Lower leg skin (tissue), 4 donors: ENCODE measurements around the gene FMNL2. TPM values are rescaled to one million over a fixed set of nuclear protein-coding genes. Genes with fewer than 3 reads are reported as not detected.

Experiments used
- DNase-seq, 2 donors: peaks; one replicate each; pipeline ENCODE4 v3.0.0-alpha.2; 2019; ENCODE audit warnings: low spot score in 2 of 2
- H3K4me3 ChIP-seq: fragments of 200-600 bp; sonication (generic); 2 replicates; pipeline ENCODE4 v1.5.1; 2017; ENCODE audit warnings: mild to moderate bottlenecking, low read depth; ENCODE audit not compliant: poor library complexity, severe bottlenecking
- POLR2A ChIP-seq, 2 donors: fragments of 450-650 bp; IDR thresholded peaks; one replicate each; pipeline ENCODE4 v1.6.1; 2016 to 2017; ENCODE audit warnings: antibody characterized with exemption in 2 of 2, mild to moderate bottlenecking in 1 of 2, moderate library complexity in 1 of 2
- WGBS, 2 donors: methylation state at CpG; one replicate each; pipeline ENCODE4 v1.1.5; 2018; 5-methylcytosine and 5-hydroxymethylcytosine counted together
- intact Hi-C: fragments of 100-400 bp; cut with DNase I; formaldehyde crosslinking; loops from one replicate; pipeline ENCODE4 v1.15.0; 2023; ENCODE audit warnings: low total_unique reads
- total RNA-seq, 4 donors: library from RNA; depleted of rRNA; stranded (reverse); fragments of >200 nt; gene quantifications; one replicate each; pipeline ENCODE4 v1.1.0, GENCODE V29; 2016
- TF ChIP-seq, protein P1 (sequence below), 3 donors: fragments of 450-650 bp; IDR thresholded peaks; one replicate each; pipeline ENCODE4 v1.5.1; 2016; ENCODE audit warnings: antibody characterized with exemption in 3 of 3, mild to moderate bottlenecking in 3 of 3, moderate library complexity in 2 of 3

The FMNL2 gene
- total RNA-seq, 4 donors from 2014 or later, result 9.6 to 18.3 (median 12.9) TPM

DNA sequence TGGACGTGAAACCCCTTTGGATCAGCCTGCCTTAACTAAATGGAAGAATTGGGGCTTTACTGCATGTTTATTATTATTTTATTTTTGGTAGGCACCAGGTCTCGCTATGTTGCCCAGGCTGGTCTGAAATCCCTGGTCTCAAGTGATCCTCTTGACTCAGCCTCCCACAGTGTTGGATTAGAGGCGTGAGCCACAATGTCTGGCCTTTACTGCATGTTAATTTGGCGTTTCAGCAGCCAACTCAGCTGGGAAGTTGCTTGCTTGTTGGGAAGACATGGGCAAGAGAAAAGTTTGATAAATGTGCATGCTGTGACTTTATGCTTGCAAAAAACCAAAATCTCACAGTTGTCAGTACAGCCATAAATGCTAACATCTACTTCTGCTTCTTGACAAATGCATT is 105.1 kb downstream of the FMNL2 start:
- 88 to 94% methylated on average over 4 of the region's 4 CpGs for WGBS, 2 donors
- intact Hi-C loops, result no loop called here
- H3K4me3 ChIP-seq, result no peak overlapping the region
- DNase-seq, result no peak
- TF ChIP-seq, protein P1, sequence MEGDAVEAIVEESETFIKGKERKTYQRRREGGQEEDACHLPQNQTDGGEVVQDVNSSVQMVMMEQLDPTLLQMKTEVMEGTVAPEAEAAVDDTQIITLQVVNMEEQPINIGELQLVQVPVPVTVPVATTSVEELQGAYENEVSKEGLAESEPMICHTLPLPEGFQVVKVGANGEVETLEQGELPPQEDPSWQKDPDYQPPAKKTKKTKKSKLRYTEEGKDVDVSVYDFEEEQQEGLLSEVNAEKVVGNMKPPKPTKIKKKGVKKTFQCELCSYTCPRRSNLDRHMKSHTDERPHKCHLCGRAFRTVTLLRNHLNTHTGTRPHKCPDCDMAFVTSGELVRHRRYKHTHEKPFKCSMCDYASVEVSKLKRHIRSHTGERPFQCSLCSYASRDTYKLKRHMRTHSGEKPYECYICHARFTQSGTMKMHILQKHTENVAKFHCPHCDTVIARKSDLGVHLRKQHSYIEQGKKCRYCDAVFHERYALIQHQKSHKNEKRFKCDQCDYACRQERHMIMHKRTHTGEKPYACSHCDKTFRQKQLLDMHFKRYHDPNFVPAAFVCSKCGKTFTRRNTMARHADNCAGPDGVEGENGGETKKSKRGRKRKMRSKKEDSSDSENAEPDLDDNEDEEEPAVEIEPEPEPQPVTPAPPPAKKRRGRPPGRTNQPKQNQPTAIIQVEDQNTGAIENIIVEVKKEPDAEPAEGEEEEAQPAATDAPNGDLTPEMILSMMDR (IDR thresholded peaks at IDR 0.05), result no peak
- TF ChIP-seq POLR2A (IDR thresholded peaks at IDR 0.05), result no peak

DNA sequence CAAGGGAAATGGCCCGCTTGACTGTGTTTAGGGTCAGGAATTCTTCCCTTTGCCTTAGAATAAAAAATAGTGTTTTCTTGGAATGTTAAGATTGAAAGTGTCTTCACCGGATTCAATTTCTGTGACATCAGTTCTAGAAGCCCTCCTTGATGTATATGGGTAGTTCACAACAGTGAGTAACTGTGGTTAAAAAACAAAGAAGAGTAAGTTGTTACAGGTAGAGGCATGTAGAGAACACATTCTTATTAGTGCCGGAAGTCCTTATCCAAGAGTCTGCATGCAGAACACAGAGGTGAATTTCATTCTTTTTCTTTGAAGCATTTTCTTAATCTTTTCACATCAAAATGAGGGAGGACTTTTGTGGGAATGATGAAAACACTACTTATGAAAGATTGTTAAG is 105.5 kb downstream of the FMNL2 start:
- TF ChIP-seq, protein P1 (IDR thresholded peaks at IDR 0.05), result no peak
- no peak for TF ChIP-seq POLR2A (IDR thresholded peaks at IDR 0.05)

DNA sequence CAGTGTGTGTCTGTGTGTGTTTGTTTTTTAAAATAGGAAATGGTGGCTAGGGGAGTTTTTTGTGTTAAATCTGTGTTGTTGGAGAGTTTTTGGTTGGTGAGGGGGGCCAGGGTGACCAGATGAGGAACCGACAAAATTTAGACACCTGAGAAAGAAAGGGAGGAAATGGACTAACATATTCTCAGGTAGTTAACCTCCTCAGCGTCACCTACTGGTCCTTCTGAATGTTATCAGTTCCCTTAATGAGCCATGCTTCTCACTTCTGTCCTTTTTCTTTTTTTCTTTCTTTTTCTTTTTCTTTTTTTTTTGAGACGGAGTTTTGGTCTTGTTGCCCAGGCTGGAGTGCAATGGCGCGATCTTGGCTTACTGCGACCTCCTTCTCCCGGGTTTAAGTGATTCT is 107.0 kb downstream of the FMNL2 start:
- intact Hi-C loops, result no loop called here

More for the DNA sequence above, 105.5 kb downstream of the FMNL2 start:
- intact Hi-C loops, result no loop called here
- WGBS, 2 donors, result 61 to 63% methylated on average over 3 of the region's 3 CpGs
- no peak overlapping the region for H3K4me3 ChIP-seq
- DNase-seq, result no peak

DNA sequence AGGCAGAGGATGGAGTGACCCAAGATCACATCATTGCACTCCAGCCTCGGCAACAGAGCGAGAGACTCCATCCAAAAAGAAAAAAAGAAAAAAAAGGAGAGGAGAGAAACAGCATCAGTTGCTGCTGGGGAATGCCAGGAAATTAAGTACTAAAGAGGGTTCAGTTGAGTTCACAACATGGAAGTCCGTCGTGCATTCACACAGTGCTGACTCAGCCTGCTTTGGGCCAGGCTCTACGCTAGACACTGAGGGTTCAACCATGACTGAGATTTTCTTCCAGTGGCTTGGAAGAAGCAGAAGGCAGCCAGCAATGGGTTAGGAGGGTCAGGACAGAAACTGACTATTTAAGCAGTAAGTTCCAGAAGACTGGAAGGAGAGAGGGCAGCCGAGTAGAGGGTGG is 108.8 kb downstream of the FMNL2 start:
- intact Hi-C loops, result no loop called here
- TF ChIP-seq, protein P1 (IDR thresholded peaks at IDR 0.05), result no peak
- no peak for TF ChIP-seq POLR2A (IDR thresholded peaks at IDR 0.05)
- DNase-seq, result no peak
- WGBS, 2 donors, result 67 to 71% methylated on average over 6 of the region's 6 CpGs
- H3K4me3 ChIP-seq, result no peak overlapping the region

More for the DNA sequence above, 107.0 kb downstream of the FMNL2 start:
- WGBS, 2 donors, result 97% methylated on average over 7 of the region's 7 CpGs
- no peak for DNase-seq
- no peak overlapping the region for H3K4me3 ChIP-seq
- TF ChIP-seq POLR2A (IDR thresholded peaks at IDR 0.05), result no peak
- TF ChIP-seq, protein P1 (IDR thresholded peaks at IDR 0.05), result no peak

DNA sequence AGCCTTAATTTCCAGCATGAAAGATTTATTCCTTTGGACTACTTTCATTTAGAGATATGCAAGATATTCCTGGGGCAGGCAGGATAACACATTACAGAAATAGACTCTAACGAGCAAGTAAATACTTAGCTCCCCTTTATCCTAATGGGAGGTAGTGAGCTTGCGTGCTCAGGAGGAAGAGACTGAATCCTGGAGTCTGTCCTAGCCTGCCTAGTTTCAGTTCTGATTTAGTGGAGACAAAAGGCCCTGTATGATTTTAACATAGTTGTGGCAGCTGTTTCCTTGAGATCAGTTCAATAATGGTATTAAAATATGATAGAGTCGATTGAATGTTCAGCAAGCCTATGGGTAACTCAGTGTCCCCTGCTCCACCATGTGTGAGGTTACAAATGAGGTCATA is 109.5 kb downstream of the FMNL2 start:
- H3K4me3 ChIP-seq, result no peak overlapping the region
- WGBS, 2 donors, result 47 to 53% methylated on average over 3 of the region's 3 CpGs
- no peak for DNase-seq
- intact Hi-C loops, result no loop called here
- TF ChIP-seq, protein P1 (IDR thresholded peaks at IDR 0.05), result no peak
- TF ChIP-seq POLR2A (IDR thresholded peaks at IDR 0.05), result no peak

DNA sequence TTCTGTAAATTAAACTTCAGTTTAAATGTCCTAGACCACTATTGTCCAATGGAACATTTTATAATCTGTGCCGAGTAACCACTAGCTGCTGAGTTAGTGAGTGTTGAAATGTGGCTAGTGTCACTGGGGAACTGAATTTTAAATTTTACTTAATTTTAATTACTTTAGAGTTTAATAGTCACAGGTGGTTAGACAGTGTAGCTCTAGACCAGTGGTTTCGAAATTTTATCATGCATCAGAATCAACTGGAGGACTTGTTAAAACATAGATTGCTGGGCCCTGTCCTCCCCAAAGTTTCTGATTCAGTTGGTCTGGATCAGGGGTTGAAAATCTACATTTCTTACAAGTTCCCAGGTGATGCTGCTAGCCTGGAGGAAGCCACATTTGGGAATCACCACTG is 110.4 kb downstream of the FMNL2 start:
- DNase-seq, result no peak
- intact Hi-C loops, result no loop called here
- TF ChIP-seq, protein P1 (IDR thresholded peaks at IDR 0.05), result no peak
- no peak for TF ChIP-seq POLR2A (IDR thresholded peaks at IDR 0.05)
- 60 to 72% methylated on average over 2 of the region's 2 CpGs for WGBS, 2 donors
- no peak overlapping the region for H3K4me3 ChIP-seq
